Measurements from ENCODE around the gene RNF123.

Gene RNF123

DNA sequence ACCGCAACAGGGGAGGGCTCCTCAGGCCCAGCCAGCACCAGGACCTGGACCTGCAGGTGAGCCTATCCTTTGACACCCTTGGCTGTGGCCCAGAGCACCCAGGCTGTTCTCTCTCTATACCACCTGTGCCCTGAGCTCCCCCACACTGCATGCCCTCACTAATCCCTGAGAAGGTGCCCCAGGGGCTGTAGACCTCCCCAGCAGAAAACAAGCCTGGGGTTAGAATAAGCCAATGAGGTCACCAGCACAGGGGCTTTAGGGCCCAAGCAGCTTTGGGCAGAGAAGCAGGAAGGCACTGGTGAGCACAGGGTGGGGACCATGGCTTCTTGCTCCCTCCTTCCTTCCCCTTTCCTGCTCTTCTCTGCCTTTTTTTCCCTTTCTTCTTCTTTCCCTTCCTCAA lies 25.5 kb upstream of the RNF123 start:
- no peak overlapping the region for H3K9ac ChIP-seq (ENCODE audit: low read length)
- no peaks in the 10 kb centered on the region for H3K4me1 ChIP-seq (ENCODE audit: control insufficient read depth, insufficient read depth, low read length)
- no peak overlapping the region for H3K4me3 ChIP-seq (ENCODE audit: low read length)
- no peak overlapping the region for H3K27ac ChIP-seq (ENCODE audit: low read depth, low read length)
- H3K36me3 ChIP-seq (ENCODE audit: control insufficient read depth, insufficient read depth, low read length) = no peaks in the 10 kb centered on the region
- H3K27me3 ChIP-seq (ENCODE audit: control insufficient read depth, insufficient read depth, low read length) = peaks cover 10% of the 10 kb centered on the region

DNA sequence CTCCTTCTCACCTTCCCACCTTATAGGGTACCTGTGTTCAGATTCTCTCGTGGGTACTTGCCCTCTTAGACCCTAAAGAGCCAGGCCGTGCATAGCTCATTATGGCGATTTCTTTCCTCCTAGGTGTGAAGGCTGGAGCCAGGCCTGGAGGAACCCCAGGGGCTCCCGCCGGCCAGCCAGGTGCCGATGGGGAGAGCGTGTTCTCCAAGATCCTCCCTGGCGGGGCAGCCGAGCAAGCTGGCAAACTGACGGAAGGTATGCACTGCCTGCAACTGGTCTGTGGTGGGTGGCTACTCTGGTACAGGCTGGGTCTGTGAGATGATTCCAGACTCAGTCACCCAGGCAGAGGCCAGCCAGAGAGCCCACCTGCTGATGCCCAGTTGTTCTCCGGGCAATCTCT lies 25.1 kb upstream of the RNF123 start:
- Histone ChIP-seq H3K9ac (ENCODE audit: low read length) (no peak overlapping the region), H3K36me3 (ENCODE audit: control insufficient read depth, insufficient read depth, low read length) (no peaks in the 10 kb centered on the region), H3K27me3 (ENCODE audit: control insufficient read depth, insufficient read depth, low read length) (peaks cover 10% of the 10 kb centered on the region), H3K4me3 (ENCODE audit: low read length) (no peak overlapping the region), H3K27ac (ENCODE audit: low read depth, low read length) (no peak overlapping the region), H3K4me1 (ENCODE audit: control insufficient read depth, insufficient read depth, low read length) (no peaks in the 10 kb centered on the region)

DNA sequence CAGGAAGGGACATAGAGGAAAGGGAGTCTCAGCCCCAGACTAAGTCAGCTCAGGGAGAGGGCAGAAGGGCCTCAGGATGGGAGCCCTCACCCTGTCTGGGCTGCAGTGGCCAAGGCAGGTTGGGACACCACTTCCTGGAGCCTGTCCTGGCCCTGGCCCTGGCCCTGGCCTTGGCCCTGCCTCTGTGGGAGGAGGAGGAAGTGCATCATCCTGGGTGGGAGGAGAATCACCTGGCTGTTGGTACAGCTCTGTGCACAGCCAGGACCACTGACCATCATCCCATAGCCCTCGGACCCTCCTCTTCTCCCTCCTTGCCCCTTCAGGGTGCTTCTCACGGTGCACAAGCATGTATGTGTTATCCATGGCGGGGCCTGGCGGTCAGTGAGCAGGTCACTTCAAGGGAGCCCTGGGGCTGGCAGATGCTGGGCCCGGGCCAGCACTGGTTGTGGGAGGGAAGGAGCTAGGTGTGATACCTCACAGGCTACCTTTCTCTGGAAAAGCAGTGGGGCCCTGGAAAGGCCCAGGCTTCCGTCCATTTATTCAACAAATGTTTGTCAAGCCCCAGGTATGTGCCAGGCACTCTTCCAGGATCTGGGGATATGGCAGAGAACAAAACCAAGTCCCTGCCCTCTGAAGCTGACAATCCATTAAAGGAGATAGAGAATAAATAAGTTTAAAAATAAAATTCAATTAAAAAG lies 23.4 kb upstream of the RNF123 start:
- Histone ChIP-seq H3K4me3 (ENCODE audit: low read length) (no peak overlapping the region), H3K4me1 (ENCODE audit: control insufficient read depth, insufficient read depth, low read length) (no peaks in the 10 kb centered on the region), H3K27me3 (ENCODE audit: control insufficient read depth, insufficient read depth, low read length) (peaks cover 10% of the 10 kb centered on the region), H3K36me3 (ENCODE audit: control insufficient read depth, insufficient read depth, low read length) (no peaks in the 10 kb centered on the region), H3K9ac (ENCODE audit: low read length) (no peak overlapping the region), H3K27ac (ENCODE audit: low read depth, low read length) (no peak overlapping the region)

DNA sequence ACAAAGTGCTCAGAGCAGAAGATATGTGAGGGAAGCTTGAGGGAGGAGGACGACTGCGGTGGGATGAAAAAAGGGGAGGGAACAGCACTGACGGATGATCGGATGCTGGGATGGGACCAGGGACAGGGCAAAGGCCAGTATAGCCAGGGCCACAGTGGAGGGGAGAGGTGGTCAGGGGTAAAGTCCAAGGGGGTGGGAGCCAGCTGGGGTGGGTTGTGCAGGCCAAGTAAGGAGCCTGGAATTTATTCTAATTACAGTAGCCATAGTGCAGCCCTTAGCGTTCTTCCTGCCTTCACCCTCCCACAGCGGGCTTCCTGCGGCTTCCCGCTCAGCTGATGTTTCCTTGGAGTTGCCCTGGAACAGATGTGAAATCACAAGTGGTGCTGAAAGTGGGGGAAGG lies 22.8 kb upstream of the RNF123 start:
- H3K36me3 ChIP-seq (ENCODE audit: control insufficient read depth, insufficient read depth, low read length) = no peaks in the 10 kb centered on the region
- peaks cover 10% of the 10 kb centered on the region for H3K27me3 ChIP-seq (ENCODE audit: control insufficient read depth, insufficient read depth, low read length)
- H3K27ac ChIP-seq (ENCODE audit: low read depth, low read length) = no peak overlapping the region
- H3K4me3 ChIP-seq (ENCODE audit: low read length) = no peak overlapping the region
- H3K4me1 ChIP-seq (ENCODE audit: control insufficient read depth, insufficient read depth, low read length) = no peaks in the 10 kb centered on the region
- no peak overlapping the region for H3K9ac ChIP-seq (ENCODE audit: low read length)

DNA sequence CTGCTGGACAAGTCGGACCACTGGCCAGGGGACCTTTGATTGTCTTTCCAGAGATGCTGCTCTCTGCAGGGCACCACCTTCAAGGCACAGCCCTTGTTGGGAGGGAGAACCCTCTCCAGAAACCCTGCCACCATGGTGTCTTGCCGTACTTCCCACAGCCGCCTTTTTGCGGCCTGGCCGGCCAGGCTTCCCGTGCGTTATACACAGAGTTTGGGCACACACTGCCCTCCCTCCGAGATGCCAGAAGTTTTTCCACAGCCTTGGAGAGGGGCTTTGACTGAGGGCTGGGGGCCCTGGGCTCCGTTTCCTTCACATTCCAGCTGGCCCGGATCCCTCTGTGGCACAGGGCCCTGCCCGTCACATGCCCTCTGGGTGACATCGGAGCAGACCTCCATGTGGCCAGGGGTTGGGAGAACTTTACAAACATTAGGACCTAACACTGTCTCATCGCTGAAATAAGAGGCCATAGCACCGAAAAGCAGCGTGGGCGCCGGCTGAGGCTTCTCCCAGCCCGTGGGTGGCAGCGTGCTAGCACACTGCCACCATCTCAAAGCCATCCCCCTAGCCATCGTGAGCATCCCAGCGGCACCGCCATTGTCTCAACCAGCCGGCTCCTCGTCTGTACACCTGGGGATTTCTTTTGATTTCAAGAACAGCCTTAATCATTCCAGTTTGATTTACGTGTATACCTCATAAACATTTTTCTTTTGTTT lies 21.5 kb upstream of the RNF123 start:
- Histone ChIP-seq H3K4me1 (ENCODE audit: control insufficient read depth, insufficient read depth, low read length) (no peaks in the 10 kb centered on the region), H3K4me3 (ENCODE audit: low read length) (no peak overlapping the region), H3K9ac (ENCODE audit: low read length) (no peak overlapping the region), H3K36me3 (ENCODE audit: control insufficient read depth, insufficient read depth, low read length) (no peaks in the 10 kb centered on the region), H3K27ac (ENCODE audit: low read depth, low read length) (no peak overlapping the region), H3K27me3 (ENCODE audit: control insufficient read depth, insufficient read depth, low read length) (peaks cover 10% of the 10 kb centered on the region)

DNA sequence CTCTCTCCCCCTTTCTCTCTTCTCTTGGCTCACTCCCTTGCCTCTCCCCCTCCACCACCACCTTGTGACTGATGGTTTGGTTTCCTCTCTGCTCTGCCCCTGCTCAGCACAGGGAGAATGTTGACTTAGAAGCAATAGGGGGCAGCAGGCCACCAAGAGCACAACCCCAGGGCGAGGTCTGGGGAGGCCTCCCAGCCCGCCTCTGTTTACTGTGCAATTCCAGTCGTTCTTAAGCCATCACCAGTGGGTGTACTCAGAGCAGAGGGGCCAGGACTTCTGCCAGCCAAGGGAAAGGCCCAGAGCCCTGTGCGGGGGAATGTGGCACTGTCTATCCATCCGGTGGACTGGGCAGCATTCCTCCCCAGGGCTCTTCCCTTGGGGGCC lies 21.0 kb upstream of the RNF123 start:
- no peak overlapping the region for H3K9ac ChIP-seq (ENCODE audit: low read length)
- H3K36me3 ChIP-seq (ENCODE audit: control insufficient read depth, insufficient read depth, low read length) = no peaks in the 10 kb centered on the region
- no peak overlapping the region for H3K4me3 ChIP-seq (ENCODE audit: low read length)
- H3K27ac ChIP-seq (ENCODE audit: low read depth, low read length) = no peak overlapping the region
- peaks cover 6% of the 10 kb centered on the region for H3K27me3 ChIP-seq (ENCODE audit: control insufficient read depth, insufficient read depth, low read length)
- H3K4me1 ChIP-seq (ENCODE audit: control insufficient read depth, insufficient read depth, low read length) = peaks cover 3% of the 10 kb centered on the region

DNA sequence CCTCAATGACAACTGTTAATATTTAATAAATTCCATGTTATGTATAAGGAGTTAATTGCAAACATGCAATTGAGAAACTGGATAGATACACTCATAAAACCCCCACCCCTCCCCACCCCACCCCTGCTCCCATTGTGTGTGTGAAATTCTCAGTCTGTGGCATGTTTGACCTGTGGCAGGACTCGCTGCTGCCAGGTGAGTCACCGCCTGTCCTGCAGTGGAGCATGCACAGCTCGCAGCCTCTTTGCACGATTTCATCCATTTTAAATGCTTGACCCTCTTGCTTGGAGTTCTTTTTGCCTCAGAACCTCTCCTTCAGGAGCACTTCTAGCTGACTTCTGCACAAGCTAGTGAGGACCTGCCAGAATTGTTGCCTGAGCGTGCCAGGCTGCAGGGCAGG lies 20.5 kb upstream of the RNF123 start:
- no peak overlapping the region for H3K27ac ChIP-seq (ENCODE audit: low read depth, low read length)
- no peak overlapping the region for H3K4me3 ChIP-seq (ENCODE audit: low read length)
- peaks cover 4% of the 10 kb centered on the region for H3K4me1 ChIP-seq (ENCODE audit: control insufficient read depth, insufficient read depth, low read length)
- peaks cover 6% of the 10 kb centered on the region for H3K27me3 ChIP-seq (ENCODE audit: control insufficient read depth, insufficient read depth, low read length)
- H3K36me3 ChIP-seq (ENCODE audit: control insufficient read depth, insufficient read depth, low read length) = no peaks in the 10 kb centered on the region
- no peak overlapping the region for H3K9ac ChIP-seq (ENCODE audit: low read length)

DNA sequence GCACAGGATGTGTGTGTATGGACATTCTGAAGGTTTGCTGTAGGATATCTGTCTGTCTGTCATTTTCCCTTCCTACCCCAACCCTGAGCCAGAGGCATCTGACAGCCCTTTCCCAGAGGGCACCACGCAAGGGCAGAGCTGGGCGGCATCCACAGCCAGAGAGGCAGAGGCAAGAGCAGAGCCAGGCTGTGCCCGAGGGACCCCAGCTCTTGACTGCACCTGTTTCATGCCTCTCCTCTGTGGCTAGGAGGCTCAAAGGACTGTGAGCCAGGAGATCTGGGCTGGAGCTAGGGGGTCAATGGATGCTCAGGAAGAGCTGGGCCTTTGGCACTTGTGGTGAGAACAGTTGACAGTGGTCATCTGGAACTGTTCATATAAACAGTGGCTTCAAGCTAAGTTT lies 20.0 kb upstream of the RNF123 start:
- no peak overlapping the region for H3K9ac ChIP-seq (ENCODE audit: low read length)
- no peak overlapping the region for H3K27ac ChIP-seq (ENCODE audit: low read depth, low read length)
- H3K4me1 ChIP-seq (ENCODE audit: control insufficient read depth, insufficient read depth, low read length) = peaks cover 4% of the 10 kb centered on the region
- peaks cover 6% of the 10 kb centered on the region for H3K27me3 ChIP-seq (ENCODE audit: control insufficient read depth, insufficient read depth, low read length)
- no peaks in the 10 kb centered on the region for H3K36me3 ChIP-seq (ENCODE audit: control insufficient read depth, insufficient read depth, low read length)
- H3K4me3 ChIP-seq (ENCODE audit: low read length) = no peak overlapping the region

DNA sequence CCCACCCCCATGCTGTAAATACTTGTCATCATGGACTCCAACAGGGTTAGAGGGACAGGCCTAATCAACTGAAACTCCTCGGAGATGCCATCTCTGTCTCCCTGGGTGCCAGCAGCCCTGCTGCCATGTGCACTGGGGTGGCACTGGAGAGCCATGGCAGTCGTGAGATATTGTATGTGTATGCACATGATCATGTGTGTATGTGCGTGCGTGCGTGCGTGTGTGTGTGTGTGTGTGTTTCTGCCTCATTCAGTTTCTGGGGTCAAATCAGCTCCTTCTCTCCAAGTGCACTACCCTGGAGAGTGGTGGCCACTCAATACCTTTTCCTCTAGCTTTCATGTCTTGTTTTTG lies 18.4 kb upstream of the RNF123 start:
- no peaks in the 10 kb centered on the region for H3K36me3 ChIP-seq (ENCODE audit: control insufficient read depth, insufficient read depth, low read length)
- H3K4me1 ChIP-seq (ENCODE audit: control insufficient read depth, insufficient read depth, low read length) = peaks cover 7% of the 10 kb centered on the region
- H3K27me3 ChIP-seq (ENCODE audit: control insufficient read depth, insufficient read depth, low read length) = peaks cover 5% of the 10 kb centered on the region
- no peak overlapping the region for H3K9ac ChIP-seq (ENCODE audit: low read length)
- no peak overlapping the region for H3K4me3 ChIP-seq (ENCODE audit: low read length)
- H3K27ac ChIP-seq (ENCODE audit: low read depth, low read length) = no peak overlapping the region

DNA sequence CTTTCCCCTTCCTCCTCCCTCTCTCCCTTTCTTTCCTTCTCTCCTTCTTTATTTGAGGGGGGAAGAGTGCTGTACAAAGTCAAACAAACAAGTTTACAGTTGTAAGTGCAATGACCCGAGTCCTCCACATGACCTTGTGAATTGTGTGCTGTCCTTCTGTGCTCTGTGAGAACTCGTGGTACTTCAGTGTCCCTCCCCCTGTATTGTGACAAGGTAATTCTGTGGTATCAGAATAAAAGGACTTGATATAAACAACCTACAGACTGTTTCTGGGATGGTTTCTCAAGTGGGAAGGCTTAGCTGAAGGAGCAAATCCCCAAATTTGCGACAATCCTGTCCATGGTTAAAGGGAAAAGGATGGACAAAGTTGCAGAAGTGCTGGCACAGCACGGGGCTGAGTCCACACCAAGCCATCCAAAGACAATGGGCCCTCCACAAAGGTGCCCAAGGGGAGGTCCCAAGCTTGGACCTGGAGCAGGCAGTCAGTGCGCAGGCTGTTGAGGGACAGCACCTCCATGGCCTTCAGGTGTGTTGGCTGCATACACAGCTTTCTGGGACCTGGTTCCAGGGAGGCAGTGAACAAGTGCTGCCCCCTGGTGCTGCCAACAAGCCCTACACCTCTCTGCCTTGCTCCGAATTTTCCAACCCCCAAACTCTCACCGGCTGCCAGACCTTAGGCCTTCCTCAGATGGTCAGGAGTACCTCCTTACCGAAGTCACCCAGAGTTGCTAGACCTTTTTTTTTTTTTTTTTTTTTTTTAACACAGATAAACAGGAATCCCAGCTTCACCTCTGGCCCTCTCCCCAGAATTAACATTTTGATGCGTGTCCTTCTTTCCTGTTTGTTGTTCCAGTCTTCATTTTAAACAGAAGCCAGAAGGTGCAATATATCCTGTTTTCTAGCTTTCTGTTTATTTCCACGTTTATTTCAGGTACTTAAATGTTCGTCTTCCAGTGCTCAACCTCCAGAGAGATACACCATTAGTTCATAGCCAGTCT lies 17.8 kb upstream of the RNF123 start:
- peaks cover 2% of the 10 kb centered on the region for H3K36me3 ChIP-seq (ENCODE audit: control insufficient read depth, insufficient read depth, low read length)

DNA sequence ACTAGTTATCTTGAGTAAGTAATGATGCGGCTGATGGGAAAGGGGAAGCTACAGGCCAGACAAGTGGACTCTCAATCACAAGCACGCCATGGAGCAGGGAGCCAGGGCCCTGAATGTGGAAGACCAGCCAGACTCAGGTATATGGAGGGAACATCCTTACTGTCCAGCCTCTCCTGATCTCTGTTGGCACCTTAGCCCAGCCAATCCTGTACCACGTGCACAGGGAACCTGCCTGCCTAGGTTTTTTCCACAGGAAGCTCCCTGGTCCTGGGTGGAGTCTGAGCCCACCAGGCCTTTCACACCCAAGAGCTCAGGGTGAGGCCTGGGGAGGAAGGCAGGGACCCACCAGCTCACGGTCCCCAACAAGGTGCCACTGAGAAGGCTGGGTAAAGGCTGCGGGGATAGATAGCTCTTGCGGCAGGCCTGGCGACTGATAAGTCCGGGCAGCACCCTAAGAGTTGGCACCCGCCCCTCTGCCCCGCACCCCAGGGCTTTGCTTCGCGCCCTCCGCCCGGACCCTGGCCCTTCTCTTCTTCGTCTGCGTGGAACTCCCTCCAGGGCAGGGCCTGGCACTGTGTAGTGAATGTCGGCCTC lies 16.1 kb upstream of the RNF123 start:
- Histone ChIP-seq H3K27me3 (ENCODE audit: control insufficient read depth, insufficient read depth, low read length) (no peaks in the 10 kb centered on the region), H3K27ac (ENCODE audit: low read depth, low read length) (peak overlapping the region; percentile 89), H3K4me3 (ENCODE audit: low read length) (peak overlapping the region; percentile 88), H3K9ac (ENCODE audit: low read length) (no peak overlapping the region), H3K36me3 (ENCODE audit: control insufficient read depth, insufficient read depth, low read length) (peaks cover 17% of the 10 kb centered on the region), H3K4me1 (ENCODE audit: control insufficient read depth, insufficient read depth, low read length) (peaks cover 7% of the 10 kb centered on the region)

More for the DNA sequence above, 17.8 kb upstream of the RNF123 start:
- H3K4me3 ChIP-seq (ENCODE audit: low read length) = no peak overlapping the region
- H3K27ac ChIP-seq (ENCODE audit: low read depth, low read length) = no peak overlapping the region
- peaks cover 7% of the 10 kb centered on the region for H3K4me1 ChIP-seq (ENCODE audit: control insufficient read depth, insufficient read depth, low read length)
- peaks cover 3% of the 10 kb centered on the region for H3K27me3 ChIP-seq (ENCODE audit: control insufficient read depth, insufficient read depth, low read length)
- no peak overlapping the region for H3K9ac ChIP-seq (ENCODE audit: low read length)
